SK-N-SH treated with all-trans-retinoic acid at 6 μM for 48 hours (cell line): Measurements from ENCODE around the gene SUGP2.
"Not testable (repeated sequence)": the region's sequence is repeated elsewhere in the genome, so short reads cannot be mapped to it uniquely, and the experiment has no call there.

ENCODE experiments used
- ATAC-seq: fragments of 200-7000 bp; cut with Tn5 transposase; 3 replicates; pipeline ENCODE4 v1.9.1; 2020; ENCODE audit warnings: mild to moderate bottlenecking, moderate library complexity
- BACH2 ChIP-seq: fragments of 250-450 bp; sonication (Bioruptor Pico); IDR thresholded peaks from 2 replicates; pipeline ENCODE4 v1.9.0; 2021; ENCODE audit warnings: mild to moderate bottlenecking, borderline replicate concordance
- CSDC2 ChIP-seq: fragments of 250-450 bp; sonication (Bioruptor Pico); IDR thresholded peaks from 2 replicates; pipeline ENCODE4 v1.5.0; 2020; ENCODE audit warnings: mild to moderate bottlenecking, moderate library complexity
- GLIS3 ChIP-seq: fragments of 250-450 bp; sonication (Bioruptor Pico); IDR thresholded peaks from 2 replicates; pipeline ENCODE4 v1.5.0; 2020; ENCODE audit warnings: mild to moderate bottlenecking, moderate library complexity
- ISL1 ChIP-seq: fragments of 250-450 bp; sonication (Bioruptor Pico); IDR thresholded peaks from 2 replicates; pipeline ENCODE4 v2.1.2; 2022; ENCODE audit warnings: mild to moderate bottlenecking, moderate library complexity
- OSR1 ChIP-seq: fragments of 250-450 bp; sonication (Bioruptor Pico); IDR thresholded peaks from 2 replicates; pipeline ENCODE4 v1.8.0; 2022; ENCODE audit warnings: moderate library complexity, mild to moderate bottlenecking, inconsistent platforms
- PPARA ChIP-seq: fragments of 250-450 bp; sonication (Bioruptor Pico); IDR thresholded peaks from 2 replicates; pipeline ENCODE4 v1.5.0; 2020; ENCODE audit warnings: mild to moderate bottlenecking, borderline replicate concordance
- RARB ChIP-seq: fragments of 250-450 bp; sonication (Bioruptor Pico); IDR thresholded peaks from 2 replicates; pipeline ENCODE4 v1.8.0; 2021; ENCODE audit warnings: mild to moderate bottlenecking, moderate library complexity
- SNAI2 ChIP-seq: fragments of 250-450 bp; sonication (Bioruptor Pico); IDR thresholded peaks from 2 replicates; pipeline ENCODE4 v1.5.0; 2020; ENCODE audit warnings: mild to moderate bottlenecking, moderate library complexity
- TOX ChIP-seq: fragments of 250-450 bp; sonication (Bioruptor Pico); IDR thresholded peaks from 2 replicates; pipeline ENCODE4 v1.8.0; 2021; ENCODE audit warnings: mild to moderate bottlenecking, moderate library complexity, borderline replicate concordance
- ZC3H10 ChIP-seq: fragments of 250-450 bp; sonication (Bioruptor Pico); IDR thresholded peaks from 2 replicates; pipeline ENCODE4 v1.5.1; 2021; ENCODE audit warnings: mild to moderate bottlenecking, moderate library complexity
- ZFP3 ChIP-seq: fragments of 250-450 bp; sonication (Bioruptor Pico); IDR thresholded peaks from 2 replicates; pipeline ENCODE4 v1.5.0; 2020; ENCODE audit warnings: mild to moderate bottlenecking, moderate library complexity
- ZFP30 ChIP-seq: fragments of 450-650 bp; formaldehyde crosslinking; IDR thresholded peaks from 2 replicates; pipeline ENCODE4 v1.5.0; 2022; ENCODE audit warnings: mild to moderate bottlenecking, moderate library complexity
- ZNF565 ChIP-seq: fragments of 450-650 bp; formaldehyde crosslinking; conservative IDR thresholded peaks from 2 replicates; pipeline ENCODE4 v1.5.0; 2020; ENCODE audit warnings: low read depth, mild to moderate bottlenecking, moderate library complexity
- ZNF70 ChIP-seq: fragments of 450-650 bp; formaldehyde crosslinking; IDR thresholded peaks from 2 replicates; pipeline ENCODE4 v1.5.0; 2020; ENCODE audit warnings: mild to moderate bottlenecking, moderate library complexity
- ZNF8 ChIP-seq: fragments of 450-650 bp; formaldehyde crosslinking; IDR thresholded peaks from 2 replicates; pipeline ENCODE4 v1.5.0; 2020; ENCODE audit warnings: mild to moderate bottlenecking, moderate library complexity
- TF ChIP-seq, protein P1 (sequence below): fragments of 250-450 bp; sonication (Bioruptor Pico); IDR thresholded peaks from 2 replicates; pipeline ENCODE4 v1.8.0; 2021; ENCODE audit warnings: low read depth, mild to moderate bottlenecking, moderate library complexity, borderline replicate concordance
- TF ChIP-seq, protein P2 (sequence below): fragments of 250-450 bp; sonication (Bioruptor Pico); IDR thresholded peaks from 2 replicates; pipeline ENCODE4 v1.5.1; 2020; ENCODE audit warnings: low read depth, mild to moderate bottlenecking, moderate library complexity
- TF ChIP-seq, protein P3 (sequence below): fragments of 250-450 bp; sonication (Bioruptor Pico); IDR thresholded peaks from 2 replicates; pipeline ENCODE4 v1.5.0; 2020; ENCODE audit warnings: mild to moderate bottlenecking, moderate library complexity
- TF ChIP-seq, protein P4 (sequence below): fragments of 250-450 bp; sonication (Bioruptor Pico); IDR thresholded peaks from 2 replicates; pipeline ENCODE4 v1.8.0; 2020; ENCODE audit warnings: mild to moderate bottlenecking, moderate library complexity, borderline replicate concordance

Gene SUGP2

DNA sequence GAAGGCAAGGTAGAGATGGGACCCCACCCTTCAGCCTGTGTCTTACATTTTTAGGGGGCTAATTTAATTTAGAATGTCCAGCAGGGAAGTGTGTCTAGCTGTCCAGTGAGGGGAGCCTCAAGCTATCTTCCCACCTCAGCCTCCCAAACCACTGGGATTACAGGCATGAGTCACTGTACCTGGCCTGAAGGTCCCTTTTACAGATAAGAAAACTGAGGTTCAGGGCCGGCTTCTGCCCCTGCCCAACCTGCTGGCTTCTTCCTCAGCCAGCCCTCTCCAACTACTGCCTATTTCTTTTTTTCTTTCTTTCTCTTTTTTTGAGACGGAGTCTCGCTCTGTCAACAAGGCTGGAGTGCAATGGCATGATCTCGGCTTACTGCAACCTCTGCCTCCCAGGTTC is 72.9 kb downstream of the SUGP2 start:
- ATAC-seq: no peak
- no peak for TF ChIP-seq BACH2 (CRISPR knock-in tag)
- no peak for TF ChIP-seq ZNF70 (CRISPR knock-in tag)
- TF ChIP-seq SNAI2: no peak
- TF ChIP-seq ZNF8 (CRISPR knock-in tag): no peak
- TF ChIP-seq CSDC2 (CRISPR knock-in tag): no peak
- TF ChIP-seq RARB (CRISPR knock-in tag): no peak
- TF ChIP-seq ISL1: no peak
- TF ChIP-seq ZFP30: no peak
- TF ChIP-seq ZC3H10 (CRISPR knock-in tag): no peak
- TF ChIP-seq GLIS3 (CRISPR knock-in tag): no peak
- no peak for TF ChIP-seq PPARA
- TF ChIP-seq, protein P1, sequence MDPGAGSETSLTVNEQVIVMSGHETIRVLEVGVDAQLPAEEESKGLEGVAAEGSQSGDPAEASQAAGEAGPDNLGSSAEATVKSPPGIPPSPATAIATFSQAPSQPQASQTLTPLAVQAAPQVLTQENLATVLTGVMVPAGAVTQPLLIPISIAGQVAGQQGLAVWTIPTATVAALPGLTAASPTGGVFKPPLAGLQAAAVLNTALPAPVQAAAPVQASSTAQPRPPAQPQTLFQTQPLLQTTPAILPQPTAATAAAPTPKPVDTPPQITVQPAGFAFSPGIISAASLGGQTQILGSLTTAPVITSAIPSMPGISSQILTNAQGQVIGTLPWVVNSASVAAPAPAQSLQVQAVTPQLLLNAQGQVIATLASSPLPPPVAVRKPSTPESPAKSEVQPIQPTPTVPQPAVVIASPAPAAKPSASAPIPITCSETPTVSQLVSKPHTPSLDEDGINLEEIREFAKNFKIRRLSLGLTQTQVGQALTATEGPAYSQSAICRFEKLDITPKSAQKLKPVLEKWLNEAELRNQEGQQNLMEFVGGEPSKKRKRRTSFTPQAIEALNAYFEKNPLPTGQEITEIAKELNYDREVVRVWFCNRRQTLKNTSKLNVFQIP (CRISPR knock-in tag): no peak
- TF ChIP-seq, protein P2, sequence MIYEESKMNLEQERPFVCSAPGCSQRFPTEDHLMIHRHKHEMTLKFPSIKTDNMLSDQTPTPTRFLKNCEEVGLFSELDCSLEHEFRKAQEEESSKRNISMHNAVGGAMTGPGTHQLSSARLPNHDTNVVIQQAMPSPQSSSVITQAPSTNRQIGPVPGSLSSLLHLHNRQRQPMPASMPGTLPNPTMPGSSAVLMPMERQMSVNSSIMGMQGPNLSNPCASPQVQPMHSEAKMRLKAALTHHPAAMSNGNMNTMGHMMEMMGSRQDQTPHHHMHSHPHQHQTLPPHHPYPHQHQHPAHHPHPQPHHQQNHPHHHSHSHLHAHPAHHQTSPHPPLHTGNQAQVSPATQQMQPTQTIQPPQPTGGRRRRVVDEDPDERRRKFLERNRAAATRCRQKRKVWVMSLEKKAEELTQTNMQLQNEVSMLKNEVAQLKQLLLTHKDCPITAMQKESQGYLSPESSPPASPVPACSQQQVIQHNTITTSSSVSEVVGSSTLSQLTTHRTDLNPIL (CRISPR knock-in tag): no peak

DNA sequence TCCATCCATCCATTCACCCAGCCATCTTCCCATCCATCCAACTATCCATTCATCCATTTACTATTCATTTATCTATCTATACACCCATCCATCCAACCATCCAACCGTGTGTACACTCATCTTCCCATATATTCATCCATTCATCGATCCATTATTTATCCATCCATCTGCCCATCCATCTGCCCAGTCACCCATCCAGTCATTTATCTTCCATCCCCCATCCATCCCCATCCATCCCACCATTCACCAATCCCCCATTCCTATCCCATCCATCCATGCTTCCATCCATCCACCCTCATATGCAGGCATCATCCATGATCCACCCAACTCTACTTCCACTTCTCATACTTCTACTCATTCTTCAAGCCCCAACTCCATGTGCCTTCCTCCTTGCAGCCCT is 78.3 kb downstream of the SUGP2 start:
- ATAC-seq: no peak
- TF ChIP-seq OSR1 (CRISPR knock-in tag) (no peak), ZNF70 (CRISPR knock-in tag) (no peak), TOX (CRISPR knock-in tag) (no peak), GLIS3 (CRISPR knock-in tag) (no peak), ZFP30 (no peak), ZNF8 (CRISPR knock-in tag) (no peak), RARB (CRISPR knock-in tag) (no peak)
- TF ChIP-seq, protein P3, sequence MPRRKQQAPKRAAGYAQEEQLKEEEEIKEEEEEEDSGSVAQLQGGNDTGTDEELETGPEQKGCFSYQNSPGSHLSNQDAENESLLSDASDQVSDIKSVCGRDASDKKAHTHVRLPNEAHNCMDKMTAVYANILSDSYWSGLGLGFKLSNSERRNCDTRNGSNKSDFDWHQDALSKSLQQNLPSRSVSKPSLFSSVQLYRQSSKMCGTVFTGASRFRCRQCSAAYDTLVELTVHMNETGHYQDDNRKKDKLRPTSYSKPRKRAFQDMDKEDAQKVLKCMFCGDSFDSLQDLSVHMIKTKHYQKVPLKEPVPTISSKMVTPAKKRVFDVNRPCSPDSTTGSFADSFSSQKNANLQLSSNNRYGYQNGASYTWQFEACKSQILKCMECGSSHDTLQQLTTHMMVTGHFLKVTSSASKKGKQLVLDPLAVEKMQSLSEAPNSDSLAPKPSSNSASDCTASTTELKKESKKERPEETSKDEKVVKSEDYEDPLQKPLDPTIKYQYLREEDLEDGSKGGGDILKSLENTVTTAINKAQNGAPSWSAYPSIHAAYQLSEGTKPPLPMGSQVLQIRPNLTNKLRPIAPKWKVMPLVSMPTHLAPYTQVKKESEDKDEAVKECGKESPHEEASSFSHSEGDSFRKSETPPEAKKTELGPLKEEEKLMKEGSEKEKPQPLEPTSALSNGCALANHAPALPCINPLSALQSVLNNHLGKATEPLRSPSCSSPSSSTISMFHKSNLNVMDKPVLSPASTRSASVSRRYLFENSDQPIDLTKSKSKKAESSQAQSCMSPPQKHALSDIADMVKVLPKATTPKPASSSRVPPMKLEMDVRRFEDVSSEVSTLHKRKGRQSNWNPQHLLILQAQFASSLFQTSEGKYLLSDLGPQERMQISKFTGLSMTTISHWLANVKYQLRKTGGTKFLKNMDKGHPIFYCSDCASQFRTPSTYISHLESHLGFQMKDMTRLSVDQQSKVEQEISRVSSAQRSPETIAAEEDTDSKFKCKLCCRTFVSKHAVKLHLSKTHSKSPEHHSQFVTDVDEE (CRISPR knock-in tag): no peak
- TF ChIP-seq, protein P4, sequence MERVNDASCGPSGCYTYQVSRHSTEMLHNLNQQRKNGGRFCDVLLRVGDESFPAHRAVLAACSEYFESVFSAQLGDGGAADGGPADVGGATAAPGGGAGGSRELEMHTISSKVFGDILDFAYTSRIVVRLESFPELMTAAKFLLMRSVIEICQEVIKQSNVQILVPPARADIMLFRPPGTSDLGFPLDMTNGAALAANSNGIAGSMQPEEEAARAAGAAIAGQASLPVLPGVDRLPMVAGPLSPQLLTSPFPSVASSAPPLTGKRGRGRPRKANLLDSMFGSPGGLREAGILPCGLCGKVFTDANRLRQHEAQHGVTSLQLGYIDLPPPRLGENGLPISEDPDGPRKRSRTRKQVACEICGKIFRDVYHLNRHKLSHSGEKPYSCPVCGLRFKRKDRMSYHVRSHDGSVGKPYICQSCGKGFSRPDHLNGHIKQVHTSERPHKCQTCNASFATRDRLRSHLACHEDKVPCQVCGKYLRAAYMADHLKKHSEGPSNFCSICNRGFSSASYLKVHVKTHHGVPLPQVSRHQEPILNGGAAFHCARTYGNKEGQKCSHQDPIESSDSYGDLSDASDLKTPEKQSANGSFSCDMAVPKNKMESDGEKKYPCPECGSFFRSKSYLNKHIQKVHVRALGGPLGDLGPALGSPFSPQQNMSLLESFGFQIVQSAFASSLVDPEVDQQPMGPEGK (CRISPR knock-in tag): no peak
- TF ChIP-seq, protein P2 (CRISPR knock-in tag): no peak

DNA sequence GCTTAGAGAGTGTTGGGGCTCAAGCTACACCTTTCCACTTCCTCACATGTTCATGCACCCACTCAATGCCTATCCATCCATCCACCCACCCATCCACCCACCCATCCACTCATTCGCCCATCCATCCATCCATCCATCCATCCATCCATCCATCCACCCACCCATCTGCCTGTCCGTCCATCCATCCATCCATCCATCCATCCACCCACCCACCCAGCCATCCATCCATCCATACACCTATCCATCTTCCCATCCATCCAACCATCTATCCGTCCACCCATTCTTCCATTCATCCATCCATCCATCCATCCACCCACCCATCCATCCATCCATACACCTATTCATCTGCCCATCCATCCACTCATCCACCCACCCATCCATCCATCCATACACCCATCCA is 79.2 kb downstream of the SUGP2 start:
- no peak for TF ChIP-seq ISL1
- no peak for TF ChIP-seq PPARA
- no peak for TF ChIP-seq ZFP3 (CRISPR knock-in tag)
- TF ChIP-seq ZNF565: no peak
- TF ChIP-seq OSR1 (CRISPR knock-in tag): no peak
- no peak for TF ChIP-seq ZNF8 (CRISPR knock-in tag)
- TF ChIP-seq, protein P2 (CRISPR knock-in tag): no peak
- TF ChIP-seq, protein P1 (CRISPR knock-in tag): no peak
- no peak for ATAC-seq

GRCh38 chr19:18952364-18953003 is 80.8 kb downstream of the SUGP2 start:
- ATAC-seq: not testable (repeated sequence)
